CD14-positive monocyte (primary cell): Measurements from ENCODE around the gene PRKD1. TPM values are rescaled to one million over a fixed set of nuclear protein-coding genes. Genes with fewer than 3 reads are reported as not detected.

Source experiments
- DNase-seq, 3 donors: peaks; one replicate each; pipeline ENCODE4 v3.0.0-alpha.2; 2011 to 2022
- H2AFZ ChIP-seq: 2 replicates; pipeline ENCODE4 v1.6.0; 2012; ENCODE audit warnings: mild to moderate bottlenecking, low read depth, low read length, inconsistent platforms; ENCODE audit not compliant: insufficient read depth, poor library complexity, severe bottlenecking
- H3K27ac ChIP-seq, 2 donors: 1 replicate in 1 of 2; 2 replicates in 1 of 2; pipeline ENCODE4 v1.5.1; 2012 to 2013; ENCODE audit warnings: low read length in 2 of 2, control low read depth in 1 of 2, inconsistent platforms in 1 of 2, low read depth in 1 of 2, mild to moderate bottlenecking in 1 of 2
- H3K27me3 ChIP-seq, 2 donors: one replicate each; pipeline versions ENCODE4 v1.6.0 to v1.6.1; 2011 to 2013; ENCODE audit warnings: low read length in 2 of 2; ENCODE audit not compliant: control insufficient read depth in 2 of 2, insufficient read depth in 2 of 2
- H3K36me3 ChIP-seq, 2 donors: replicated peaks in 1 of 2; 1 replicate in 1 of 2; 2 replicates in 1 of 2; pipeline versions ENCODE4 v1.5.1 to v1.6.1; 2012 to 2013; ENCODE audit warnings: low read length in 2 of 2, control low read depth in 1 of 2, inconsistent platforms in 1 of 2, mild to moderate bottlenecking in 1 of 2; ENCODE audit not compliant: insufficient read depth in 2 of 2, control insufficient read depth in 1 of 2
- H3K4me1 ChIP-seq, 2 donors: 1 replicate in 1 of 2; 2 replicates in 1 of 2; pipeline versions ENCODE4 v1.5.1 to v1.6.1; 2012 to 2013; ENCODE audit warnings: low read length in 2 of 2, control low read depth in 1 of 2, inconsistent platforms in 1 of 2, mild to moderate bottlenecking in 1 of 2, moderate library complexity in 1 of 2; ENCODE audit not compliant: insufficient read depth in 2 of 2, control insufficient read depth in 1 of 2
- H3K4me2 ChIP-seq: replicated peaks from 2 replicates; pipeline ENCODE3; 2012; ENCODE audit warnings: low read length, moderate library complexity, mild to moderate bottlenecking; ENCODE audit not compliant: poor library complexity, severe bottlenecking; ENCODE audit errors: extremely low read depth
- H3K4me3 ChIP-seq, 3 experiments: fragments of 200-600 bp in 1 of 3; sonication (generic) in 1 of 3; replicated peaks in 1 of 3; 1 replicate in 2 of 3; 2 replicates in 1 of 3; pipeline ENCODE4 v1.5.1; 2011 to 2013; ENCODE audit warnings: low read length in 3 of 3, mild to moderate bottlenecking in 3 of 3, control low read depth in 2 of 3, low read depth in 2 of 3, inconsistent platforms in 1 of 3, moderate library complexity in 1 of 3
- H3K79me2 ChIP-seq: 2 replicates; pipeline ENCODE4 v1.6.0; 2012; ENCODE audit warnings: mild to moderate bottlenecking, control low read depth, inconsistent platforms, low read length, moderate library complexity; ENCODE audit not compliant: insufficient read depth
- H3K9ac ChIP-seq: 2 replicates; pipeline ENCODE4 v1.6.0; 2017; ENCODE audit warnings: low read length, mild to moderate bottlenecking; ENCODE audit not compliant: insufficient read depth, poor library complexity, severe bottlenecking
- H3K9me3 ChIP-seq, 2 donors: replicated peaks in 1 of 2; 1 replicate in 1 of 2; 2 replicates in 1 of 2; pipeline versions ENCODE4 v1.5.1 to v1.6.1; 2012 to 2013; ENCODE audit warnings: low read length in 2 of 2, control low read depth in 1 of 2; ENCODE audit not compliant: control insufficient read depth in 1 of 2, insufficient read depth in 1 of 2
- H4K20me1 ChIP-seq: 2 replicates; pipeline ENCODE4 v1.6.0; 2012; ENCODE audit warnings: mild to moderate bottlenecking, low read length, control low read depth, moderate library complexity; ENCODE audit not compliant: insufficient read depth
- H3K27ac Mint-ChIP-seq, 7 donors: one replicate each; pipeline ENCODE4 v1.8.0; 2020; ENCODE audit warnings: mild to moderate bottlenecking in 7 of 7, mixed read lengths in 7 of 7, moderate library complexity in 6 of 7, inconsistent platforms in 2 of 7
- H3K27me3 Mint-ChIP-seq, 3 donors: one replicate each; pipeline ENCODE4 v1.8.0; 2021 to 2022; ENCODE audit warnings: low read depth in 3 of 3, mild to moderate bottlenecking in 3 of 3, mixed read lengths in 3 of 3, moderate library complexity in 3 of 3, inconsistent platforms in 1 of 3
- H3K36me3 Mint-ChIP-seq, 2 donors: one replicate each; pipeline ENCODE4 v1.8.0; 2020; ENCODE audit warnings: mixed read lengths in 2 of 2, inconsistent platforms in 1 of 2, mild to moderate bottlenecking in 1 of 2
- H3K4me1 Mint-ChIP-seq: one replicate; pipeline ENCODE4 v1.8.0; 2020; ENCODE audit warnings: mild to moderate bottlenecking, mixed read lengths
- H3K4me3 Mint-ChIP-seq, 2 donors: one replicate each; pipeline ENCODE4 v1.8.0; 2020; ENCODE audit warnings: mild to moderate bottlenecking in 2 of 2, mixed read lengths in 2 of 2, moderate library complexity in 1 of 2
- H3K9me3 Mint-ChIP-seq, 7 donors: one replicate each; pipeline ENCODE4 v1.8.0; 2020 to 2022; ENCODE audit warnings: mixed read lengths in 7 of 7, mild to moderate bottlenecking in 6 of 7, moderate library complexity in 6 of 7, inconsistent platforms in 2 of 7
- WGBS: methylation state at CpG from one replicate; pipeline ENCODE4 v1.1.5; 2013; ENCODE audit warnings: missing lambda C conversion rate; ENCODE audit not compliant: insufficient coverage; 5-methylcytosine and 5-hydroxymethylcytosine counted together
- intact Hi-C, 2 donors: fragments of 100-400 bp; cut with micrococcal nuclease; formaldehyde crosslinking; loops; one replicate each; pipeline versions ENCODE4 v1.15.0 to v1.15.1; 2023
- polyA plus RNA-seq, 3 donors: library from polyadenylated mRNA; depleted of rRNA in 1 of 3; unstranded in 2 of 3; stranded (reverse) in 1 of 3; fragments of 300-500 nt in 2 of 3; fragments of >200 nt in 1 of 3; fragmentation: Illumina TruSeq in 2 of 3; gene quantifications; 1 replicate in 2 of 3; 2 replicates in 1 of 3; pipeline ENCODE4 v1.2.3, GENCODE V29; 2012 to 2021
- TF ChIP-seq, protein P1 (sequence below): fragments of 200-600 bp; IDR thresholded peaks from one replicate; pipeline ENCODE4 v1.8.0; 2022; ENCODE audit warnings: antibody characterized with exemption, mild to moderate bottlenecking

Gene PRKD1
- polyA plus RNA-seq, 3 donors = not detected

DNA sequence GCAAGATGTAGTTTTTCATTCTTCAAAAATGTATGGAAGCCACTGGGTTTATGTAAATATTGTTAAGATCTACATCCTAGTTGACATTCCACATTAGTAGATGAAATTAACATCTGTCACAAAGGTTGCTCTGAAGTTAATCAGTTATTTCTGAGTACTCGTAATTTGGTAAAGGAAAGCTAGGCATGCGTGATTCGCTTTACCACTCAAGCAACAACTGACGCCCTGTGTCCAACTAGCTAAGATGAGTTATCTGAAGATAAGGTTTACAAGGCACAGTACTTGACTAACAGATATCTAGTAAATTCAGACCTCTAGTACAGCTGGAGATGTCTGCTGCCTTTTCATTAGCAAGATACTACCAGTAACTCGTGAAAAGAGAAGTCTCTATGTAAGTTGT, 14.1 kb downstream of the PRKD1 start:
- H3K27me3 Mint-ChIP-seq = peaks cover 0 to 2% (median 0%) of the 10 kb centered on the region in 3 donors
- Histone ChIP-seq H3K4me3 (no peak overlapping the region), H3K36me3 (no peaks in the 10 kb centered on the region), H3K4me1 (no peaks in the 10 kb centered on the region), H3K27ac (no peak overlapping the region), H3K9me3 (peaks cover 0 to 8% of the 10 kb centered on the region in 2 donors), H3K4me2 (no peak overlapping the region), H3K9ac (no peak overlapping the region), H3K27me3 (no peaks in the 10 kb centered on the region), H2AFZ (no peak overlapping the region), H3K79me2 (no peaks in the 10 kb centered on the region), H4K20me1 (no peaks in the 10 kb centered on the region)
- no peaks in the 10 kb centered on the region for H3K4me1 Mint-ChIP-seq
- H3K9me3 Mint-ChIP-seq = peaks cover 0 to 17% (median 5%) of the 10 kb centered on the region in 7 donors
- H3K27ac Mint-ChIP-seq = no peak overlapping the region
- TF ChIP-seq, protein P1, sequence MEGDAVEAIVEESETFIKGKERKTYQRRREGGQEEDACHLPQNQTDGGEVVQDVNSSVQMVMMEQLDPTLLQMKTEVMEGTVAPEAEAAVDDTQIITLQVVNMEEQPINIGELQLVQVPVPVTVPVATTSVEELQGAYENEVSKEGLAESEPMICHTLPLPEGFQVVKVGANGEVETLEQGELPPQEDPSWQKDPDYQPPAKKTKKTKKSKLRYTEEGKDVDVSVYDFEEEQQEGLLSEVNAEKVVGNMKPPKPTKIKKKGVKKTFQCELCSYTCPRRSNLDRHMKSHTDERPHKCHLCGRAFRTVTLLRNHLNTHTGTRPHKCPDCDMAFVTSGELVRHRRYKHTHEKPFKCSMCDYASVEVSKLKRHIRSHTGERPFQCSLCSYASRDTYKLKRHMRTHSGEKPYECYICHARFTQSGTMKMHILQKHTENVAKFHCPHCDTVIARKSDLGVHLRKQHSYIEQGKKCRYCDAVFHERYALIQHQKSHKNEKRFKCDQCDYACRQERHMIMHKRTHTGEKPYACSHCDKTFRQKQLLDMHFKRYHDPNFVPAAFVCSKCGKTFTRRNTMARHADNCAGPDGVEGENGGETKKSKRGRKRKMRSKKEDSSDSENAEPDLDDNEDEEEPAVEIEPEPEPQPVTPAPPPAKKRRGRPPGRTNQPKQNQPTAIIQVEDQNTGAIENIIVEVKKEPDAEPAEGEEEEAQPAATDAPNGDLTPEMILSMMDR = no peak
- intact Hi-C loops = no loop called here
- no peaks in the 10 kb centered on the region for H3K36me3 Mint-ChIP-seq
- DNase-seq = no peak
- 96% methylated on average over 4 of the region's 5 CpGs for WGBS
- H3K4me3 Mint-ChIP-seq = no peak overlapping the region

DNA sequence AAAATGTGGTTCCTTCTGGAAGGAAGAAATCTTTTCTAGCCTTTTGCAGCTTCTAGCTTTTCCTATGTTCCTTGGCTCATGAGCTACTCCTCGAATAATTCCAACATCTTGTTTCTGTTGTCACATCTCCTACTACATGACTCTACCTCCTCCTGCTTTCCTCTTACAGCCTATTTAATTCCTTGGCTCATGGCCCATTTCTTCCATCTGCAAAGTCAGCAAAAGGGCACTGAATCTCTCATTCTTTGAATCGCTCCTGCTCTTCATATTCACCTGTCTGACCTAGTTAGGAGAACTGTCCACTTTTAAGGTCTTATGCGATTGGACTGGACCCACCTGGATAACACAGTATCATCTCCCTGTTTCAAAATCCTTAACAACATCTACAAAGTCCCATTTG, 15.8 kb downstream of the PRKD1 start:
- H3K9me3 ChIP-seq = peaks cover 0 to 9% of the 10 kb centered on the region in 2 donors
- TF ChIP-seq, protein P1 = no peak
- no peak for DNase-seq
- H3K9ac ChIP-seq = no peak overlapping the region
- H3K36me3 ChIP-seq = no peaks in the 10 kb centered on the region
- no peaks in the 10 kb centered on the region for H4K20me1 ChIP-seq
- Mint-ChIP-seq H3K27ac (no peak overlapping the region), H3K4me3 (no peak overlapping the region), H3K4me1 (no peaks in the 10 kb centered on the region), H3K36me3 (no peaks in the 10 kb centered on the region), H3K27me3 (peaks cover 0 to 2% (median 0%) of the 10 kb centered on the region in 3 donors), H3K9me3 (peaks cover 3 to 18% (median 5%) of the 10 kb centered on the region in 7 donors)
- no peak overlapping the region for H3K27ac ChIP-seq
- no peak overlapping the region for H2AFZ ChIP-seq
- H3K79me2 ChIP-seq = no peaks in the 10 kb centered on the region
- 95% methylated on average over 2 of the region's 3 CpGs for WGBS
- no peak overlapping the region for H3K4me3 ChIP-seq
- H3K27me3 ChIP-seq = no peaks in the 10 kb centered on the region
- intact Hi-C loops = no loop called here
- no peaks in the 10 kb centered on the region for H3K4me1 ChIP-seq
- H3K4me2 ChIP-seq = no peak overlapping the region
